GM18505 (cell line): ENCODE results near the gene DAO.
"Not testable (repeated sequence)": the region's sequence is repeated elsewhere in the genome, so short reads cannot be mapped to it uniquely, and the experiment has no call there.

Experiments used
- ATAC-seq: cut with Tn5 transposase; IDR thresholded peaks from one replicate; pipeline ENCODE4 v1.9.1; 2021; ENCODE audit not compliant: unreplicated experiment
- POLR2A ChIP-seq: IDR thresholded peaks from 4 replicates; pipeline ENCODE4 v1.6.1; 2011; ENCODE audit warnings: borderline replicate concordance; ENCODE audit not compliant: insufficient read depth, insufficient read length; ENCODE audit errors: extremely low read depth

DAO gene

GRCh38 chr12:108839890-108840230 lies 40.0 kb upstream of the DAO start:
- no peak for TF ChIP-seq POLR2A

GRCh38 chr12:108840605-108841332 lies 39.1 kb upstream of the DAO start:
- TF ChIP-seq POLR2A = no peak
- no peak for ATAC-seq

More at GRCh38 chr12:108839890-108840230, 40.0 kb upstream of the DAO start:
- no peak for ATAC-seq

- not testable (repeated sequence) for ATAC-seq
Observed at GRCh38 chr12:108841825-108842224, 38.1 kb upstream of the DAO start.

- ATAC-seq = no peak
- no peak for TF ChIP-seq POLR2A
Observed at GRCh38 chr12:108842361-108842760, 37.5 kb upstream of the DAO start.

- ATAC-seq = no peak
- TF ChIP-seq POLR2A = no peak
Observed at GRCh38 chr12:108843187-108843586, 36.7 kb upstream of the DAO start.

GRCh38 chr12:108845696-108846095 lies 34.2 kb upstream of the DAO start:
- no peak for TF ChIP-seq POLR2A

GRCh38 chr12:108846290-108846701 lies 33.6 kb upstream of the DAO start:
- ATAC-seq = no peak
- no peak for TF ChIP-seq POLR2A

More at GRCh38 chr12:108845696-108846095, 34.2 kb upstream of the DAO start:
- ATAC-seq = no peak

- TF ChIP-seq POLR2A = no peak
- ATAC-seq = no peak
Observed at GRCh38 chr12:108847705-108848104, 32.2 kb upstream of the DAO start.

- ATAC-seq = no peak
- no peak for TF ChIP-seq POLR2A
Observed at GRCh38 chr12:108849660-108850059, 30.2 kb upstream of the DAO start.

GRCh38 chr12:108850854-108851573 lies 28.9 kb upstream of the DAO start:
- ATAC-seq = peak; percentile 65
- TF ChIP-seq POLR2A = no peak

GRCh38 chr12:108852674-108853309 lies 27.1 kb upstream of the DAO start:
- no peak for ATAC-seq

GRCh38 chr12:108853426-108853825 lies 26.5 kb upstream of the DAO start:
- no peak for ATAC-seq
- TF ChIP-seq POLR2A = no peak

More at GRCh38 chr12:108852674-108853309, 27.1 kb upstream of the DAO start:
- TF ChIP-seq POLR2A = no peak

GRCh38 chr12:108853981-108854446 lies 25.9 kb upstream of the DAO start:
- ATAC-seq = no peak
- TF ChIP-seq POLR2A = no peak
